SKM-1 (cell line): ENCODE results near the gene CTLA4.
"Not testable (repeated sequence)": the region's sequence is repeated elsewhere in the genome, so short reads cannot be mapped to it uniquely, and the experiment has no call there.

Experiments used
- DNase-seq: peaks from one replicate; lab custom pipeline; 2025; ENCODE audit not compliant: unreplicated experiment; lab: John Stamatoyannopoulos, UW

The CTLA4 gene

GRCh38 chr2:203855274-203855673 lies 12.3 kb upstream of the CTLA4 start:
- DNase-seq, result no peak

GRCh38 chr2:203857656-203858055 lies 9.9 kb upstream of the CTLA4 start:
- DNase-seq, result no peak

- no peak for DNase-seq
These were observed 9.4 kb upstream of the CTLA4 start for GRCh38 chr2:203858176-203858575.

- DNase-seq, result no peak
These were observed 8.4 kb upstream of the CTLA4 start for GRCh38 chr2:203859030-203859789.

GRCh38 chr2:203861197-203861596 lies 6.4 kb upstream of the CTLA4 start:
- no peak for DNase-seq

- DNase-seq, result no peak
These were observed 6.0 kb upstream of the CTLA4 start for GRCh38 chr2:203861607-203862006.

- no peak for DNase-seq
These were observed 1.9 kb downstream of the CTLA4 start for GRCh38 chr2:203869223-203870042.

- no peak for DNase-seq
These were observed 2.9 kb downstream of the CTLA4 start for GRCh38 chr2:203870481-203870880.

- no peak for DNase-seq
These were observed 3.4 kb downstream of the CTLA4 start for GRCh38 chr2:203870941-203871340.

GRCh38 chr2:203871371-203871983 lies 3.9 kb downstream of the CTLA4 start:
- DNase-seq, result no peak

GRCh38 chr2:203873461-203873860 lies 5.9 kb downstream of the CTLA4 start:
- DNase-seq, result no peak

GRCh38 chr2:203873921-203874631 lies 6.5 kb downstream of the CTLA4 start:
- no peak for DNase-seq

- no peak for DNase-seq
These were observed 7.9 kb downstream of the CTLA4 start for GRCh38 chr2:203875471-203875870.

GRCh38 chr2:203876328-203876727 lies 8.8 kb downstream of the CTLA4 start:
- no peak for DNase-seq

GRCh38 chr2:203878063-203878462 lies 10.5 kb downstream of the CTLA4 start:
- no peak for DNase-seq

GRCh38 chr2:203880557-203881125 lies 13.1 kb downstream of the CTLA4 start:
- no peak for DNase-seq

- DNase-seq, result not testable (repeated sequence)
These were observed 13.6 kb downstream of the CTLA4 start for GRCh38 chr2:203881185-203881584.

GRCh38 chr2:203882551-203882950 lies 15.0 kb downstream of the CTLA4 start:
- no peak for DNase-seq

GRCh38 chr2:203886661-203887151 lies 19.1 kb downstream of the CTLA4 start:
- DNase-seq, result no peak

- no peak for DNase-seq
These were observed 20.1 kb downstream of the CTLA4 start for GRCh38 chr2:203887677-203888076.

GRCh38 chr2:203889542-203889941 lies 22.0 kb downstream of the CTLA4 start:
- DNase-seq, result no peak
